GM21390 (cell line): Measurements from ENCODE around the gene RAB33A.
A peak's percentile ranks its signal among the peaks of the same experiment; 100 is the strongest.

Source experiments
- ATAC-seq: cut with Tn5 transposase; IDR thresholded peaks from one replicate; pipeline ENCODE4 v1.9.1; 2021; ENCODE audit not compliant: unreplicated experiment

Gene RAB33A

GRCh38 chrX:130171446-130172126 lies at the start of gene RAB33A:
RAB33A (plus strand) TSS chrX:130171962; CDS start chrX:130172063, 101 bp downstream.
- ATAC-seq, result no peak

GRCh38 chrX:130124577-130124976 lies 47.2 kb upstream of the RAB33A start:
- no peak for ATAC-seq

- no peak for ATAC-seq
These were observed 46.5 kb upstream of the RAB33A start for GRCh38 chrX:130125091-130125874.

GRCh38 chrX:130130990-130131389 lies 40.8 kb upstream of the RAB33A start:
- ATAC-seq, result no peak

- no peak for ATAC-seq
These were observed 35.3 kb upstream of the RAB33A start for GRCh38 chrX:130136496-130136895.

GRCh38 chrX:130136961-130137360 lies 34.8 kb upstream of the RAB33A start:
- ATAC-seq, result no peak

GRCh38 chrX:130139474-130140201 lies 32.1 kb upstream of the RAB33A start:
- ATAC-seq, result no peak

GRCh38 chrX:130144509-130144908 lies 27.3 kb upstream of the RAB33A start:
- ATAC-seq, result no peak

GRCh38 chrX:130145123-130145522 lies 26.6 kb upstream of the RAB33A start:
- no peak for ATAC-seq

GRCh38 chrX:130147631-130148030 lies 24.1 kb upstream of the RAB33A start:
- ATAC-seq, result no peak

- ATAC-seq, result no peak
These were observed 16.2 kb upstream of the RAB33A start for GRCh38 chrX:130155564-130155963.

- no peak for ATAC-seq
These were observed 13.5 kb upstream of the RAB33A start for GRCh38 chrX:130158311-130158710.

- ATAC-seq, result no peak
These were observed 12.0 kb upstream of the RAB33A start for GRCh38 chrX:130159776-130160175.

GRCh38 chrX:130162094-130162735 lies 9.5 kb upstream of the RAB33A start:
- no peak for ATAC-seq

GRCh38 chrX:130163398-130163797 lies 8.4 kb upstream of the RAB33A start:
- ATAC-seq, result no peak

GRCh38 chrX:130165181-130165702 lies 6.5 kb upstream of the RAB33A start:
- ATAC-seq, result no peak

GRCh38 chrX:130165703-130166502 lies 5.9 kb upstream of the RAB33A start, which contains the start of gene AIFM1:
AIFM1 (minus strand) TSS chrX:130165841; CDS start chrX:130165656, 185 bp downstream.
- peak; percentile 89 for ATAC-seq

GRCh38 chrX:130166503-130166777 lies 5.3 kb upstream of the RAB33A start:
- ATAC-seq, result no peak

GRCh38 chrX:130167040-130167439 lies 4.7 kb upstream of the RAB33A start:
- ATAC-seq, result no peak

- peak; percentile 68 for ATAC-seq
These were observed 863 bp upstream of the RAB33A start for GRCh38 chrX:130170752-130171445.
